Stimulated activated CD4-positive, alpha-beta T cell treated with anti-CD3 and anti-CD28 coated beads, Interleukin-4, amount 100 ng/mL, for 1 hour (primary cell): ENCODE measurements around the gene DCP2.

Experiments used
- DNase-seq: peaks from one replicate; pipeline ENCODE4 v3.0.0-alpha.2; 2020

DCP2 gene

DNA sequence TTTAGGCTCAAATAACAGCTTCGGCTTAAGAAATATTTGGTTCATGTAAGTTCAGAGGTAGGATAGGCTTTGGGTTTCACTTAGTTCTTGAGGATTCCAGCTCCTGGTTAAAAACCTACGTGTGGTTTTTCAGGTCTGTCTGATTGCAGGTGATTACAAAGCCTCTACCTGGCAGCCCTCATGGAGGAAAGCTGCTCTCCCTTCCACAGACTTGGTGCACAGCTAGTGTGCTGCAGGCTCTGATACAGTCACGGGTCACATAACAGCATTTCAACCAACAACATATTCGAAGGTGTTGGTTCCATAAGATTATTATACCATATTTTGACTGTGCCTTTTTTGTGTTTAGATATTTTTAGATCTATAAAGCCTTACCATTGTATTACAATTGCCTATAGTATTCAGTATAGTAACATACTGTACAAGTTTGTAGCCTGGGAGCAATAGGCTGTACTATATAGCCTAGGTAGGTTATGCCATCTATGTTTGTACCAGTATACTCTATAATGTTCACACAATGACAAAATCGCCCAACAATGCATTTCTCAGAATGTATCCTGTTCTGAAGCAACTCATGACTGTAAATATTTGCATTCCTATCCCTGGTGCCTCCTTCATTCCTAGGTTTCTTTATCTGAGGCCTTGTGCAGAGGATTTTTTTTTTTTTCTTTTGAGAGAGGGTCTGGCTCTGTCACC, 8.0 kb upstream of the DCP2 start:
- DNase-seq: no peak

DNA sequence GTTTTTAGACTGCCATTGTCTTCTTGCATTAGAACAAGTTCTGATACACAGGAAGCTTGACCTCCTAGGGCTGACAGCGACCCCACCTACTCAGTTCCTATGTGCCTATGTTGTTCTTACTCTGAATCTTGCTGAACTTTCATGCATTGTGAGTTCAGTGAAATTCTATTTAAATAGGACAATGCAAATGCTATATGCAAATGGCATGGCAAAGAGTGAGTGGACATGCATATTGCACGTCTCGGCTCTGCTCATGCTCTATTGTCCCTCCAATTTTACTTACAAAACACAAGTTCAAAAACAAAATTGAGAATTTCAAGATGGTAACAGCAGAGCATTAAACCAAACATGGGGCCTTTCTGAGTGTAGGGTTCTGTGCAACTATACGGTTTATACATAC, 5.3 kb upstream of the DCP2 start:
- no peak for DNase-seq

DNA sequence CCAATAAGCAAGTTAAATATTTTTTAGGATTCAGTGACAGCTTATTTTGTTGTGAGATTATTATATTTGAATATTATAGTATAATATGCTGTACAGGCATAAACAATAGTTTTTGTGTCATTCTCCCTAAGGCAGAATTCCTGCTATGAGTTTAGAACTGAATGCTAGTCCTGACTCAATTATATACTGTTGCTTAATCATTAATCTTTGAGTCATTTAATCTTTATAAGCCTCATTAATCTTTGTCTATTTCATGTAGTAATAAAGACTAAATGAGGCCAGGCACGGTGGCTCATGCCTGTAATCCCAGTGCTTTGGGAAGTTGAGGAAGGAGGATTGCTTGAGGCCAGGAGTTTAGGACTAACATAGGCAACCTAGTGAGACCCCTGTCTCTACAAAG, 3.6 kb upstream of the DCP2 start:
- no peak for DNase-seq

DNA sequence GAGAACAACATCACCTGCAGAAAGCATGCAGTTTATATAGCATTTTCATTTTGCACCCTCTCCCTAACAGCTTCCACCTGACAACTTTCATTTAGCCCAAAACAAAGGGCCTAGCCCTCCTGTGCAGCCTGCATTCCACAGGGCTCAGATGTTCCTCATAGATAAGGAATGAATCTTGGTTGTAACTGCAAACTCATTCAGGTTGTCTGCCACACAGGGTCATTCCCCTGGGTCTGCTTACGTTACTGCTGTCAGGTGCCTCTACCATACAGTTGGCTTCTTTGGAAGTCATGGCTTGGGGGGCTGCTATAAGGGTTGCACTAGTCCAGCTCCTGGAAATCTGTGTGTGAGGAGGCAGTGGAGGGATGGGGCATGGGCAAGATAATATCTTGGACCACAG, 2.7 kb upstream of the DCP2 start:
- no peak for DNase-seq

DNA sequence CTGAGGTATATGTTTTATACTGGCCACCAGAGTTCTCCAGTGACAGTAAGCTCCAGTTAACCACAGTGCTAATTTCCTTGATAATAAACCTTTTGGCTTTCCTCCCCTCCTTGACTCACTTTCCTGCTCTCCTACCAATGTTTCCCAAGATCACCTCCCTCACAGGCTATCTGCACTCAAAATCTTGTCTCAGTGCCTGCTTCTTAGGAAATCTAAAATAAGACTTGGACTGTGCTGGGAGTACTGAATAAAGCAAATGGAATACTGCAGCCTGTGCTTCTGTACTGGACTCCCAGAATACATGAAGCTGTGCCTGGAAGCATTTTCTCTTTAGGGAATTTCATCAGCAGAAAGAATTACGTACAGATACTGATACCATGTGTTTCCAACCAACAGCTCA, 1.7 kb upstream of the DCP2 start:
- DNase-seq: no peak

DNA sequence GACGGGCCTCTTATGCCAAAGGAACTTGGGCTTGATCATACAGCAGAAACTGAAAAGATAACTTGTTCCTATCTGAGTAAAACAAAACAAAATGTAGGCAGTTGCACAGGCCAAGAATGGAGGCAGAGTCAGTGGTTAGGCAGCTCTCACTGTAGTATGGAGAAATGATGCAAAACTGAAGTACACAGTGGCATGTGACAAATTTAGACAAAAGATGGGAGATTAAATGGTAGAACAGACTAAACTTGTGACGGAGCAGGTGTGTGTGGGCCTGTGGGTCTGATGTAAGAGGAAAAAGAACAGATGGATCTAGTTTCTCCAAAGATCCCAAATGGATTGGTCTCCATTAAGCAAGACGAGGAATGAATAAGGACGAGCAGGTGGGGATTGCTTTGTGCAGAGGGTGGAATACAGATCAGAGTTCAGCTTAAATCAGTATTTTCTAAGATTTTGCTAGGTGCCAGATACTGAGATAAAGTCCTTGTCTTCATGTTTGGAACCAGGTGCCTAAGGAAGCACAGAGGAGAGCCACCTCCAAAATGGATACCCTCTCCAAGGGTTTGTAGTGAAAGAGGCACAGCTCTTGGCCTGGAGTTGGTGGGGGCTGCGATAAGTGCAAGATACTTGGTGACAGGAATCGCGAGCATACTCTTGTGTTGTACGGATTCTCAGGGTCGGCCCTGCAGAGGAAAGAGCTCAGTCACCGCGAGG, 722 bp upstream of the DCP2 start:
- DNase-seq: no peak

DNA sequence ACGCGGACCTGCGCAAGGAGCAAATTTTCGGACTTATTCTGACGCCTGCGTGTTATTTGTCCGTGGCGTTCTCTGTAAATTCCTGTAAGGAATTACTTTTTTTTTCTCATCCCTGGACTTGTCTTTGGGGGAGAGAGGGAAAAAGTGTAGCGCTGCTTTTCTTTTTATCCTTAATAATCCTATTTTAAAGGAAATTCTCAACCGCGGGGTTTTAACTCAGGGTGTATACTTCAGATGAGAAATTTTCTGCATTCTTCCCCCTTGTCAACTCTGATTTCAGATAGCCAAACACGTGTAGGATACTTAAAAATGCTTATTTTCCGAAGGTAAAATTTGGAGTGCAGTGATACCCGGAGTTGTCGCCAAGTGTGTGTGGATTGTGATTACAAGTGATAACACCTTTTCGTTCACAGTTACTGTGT, 853 bp downstream of the DCP2 start:
- DNase-seq: no peak

DNA sequence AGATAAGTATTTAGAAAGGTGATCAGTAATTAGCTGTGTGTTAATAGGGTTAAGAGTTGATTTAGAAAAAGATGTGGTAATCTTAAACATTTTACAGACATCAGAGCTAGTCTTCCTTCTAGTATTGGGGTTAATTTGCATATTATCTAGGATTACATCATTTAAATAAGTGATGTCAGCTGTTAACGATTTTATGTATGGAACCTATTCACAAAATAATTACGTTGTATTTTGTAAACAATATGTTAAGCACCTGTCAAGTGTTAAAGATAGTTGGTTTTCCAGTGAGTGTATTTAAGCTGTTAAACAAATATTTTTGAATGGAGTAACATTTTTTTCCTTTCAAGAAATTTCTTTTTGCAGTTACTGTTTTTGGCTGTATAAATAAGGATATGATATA, 2.2 kb downstream of the DCP2 start:
- no peak for DNase-seq

DNA sequence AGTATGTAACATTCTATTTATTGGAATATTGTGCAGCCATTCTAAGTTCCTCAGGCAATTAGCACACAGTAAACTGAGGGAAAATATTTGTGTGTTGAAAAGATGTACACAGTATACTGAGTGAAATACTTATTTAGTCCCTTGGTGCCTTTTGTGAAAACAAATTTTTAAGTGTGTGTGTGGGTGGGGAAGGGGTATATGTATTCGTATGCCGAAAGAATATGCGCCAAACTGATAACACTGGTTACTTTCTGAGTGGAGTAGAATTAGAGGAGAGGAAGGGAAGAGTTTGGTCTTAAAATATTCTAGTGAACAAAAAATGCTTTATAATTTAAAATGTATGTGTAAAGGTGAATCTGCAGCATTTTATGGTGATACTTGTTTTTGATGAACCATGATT, 3.1 kb downstream of the DCP2 start:
- DNase-seq: no peak

DNA sequence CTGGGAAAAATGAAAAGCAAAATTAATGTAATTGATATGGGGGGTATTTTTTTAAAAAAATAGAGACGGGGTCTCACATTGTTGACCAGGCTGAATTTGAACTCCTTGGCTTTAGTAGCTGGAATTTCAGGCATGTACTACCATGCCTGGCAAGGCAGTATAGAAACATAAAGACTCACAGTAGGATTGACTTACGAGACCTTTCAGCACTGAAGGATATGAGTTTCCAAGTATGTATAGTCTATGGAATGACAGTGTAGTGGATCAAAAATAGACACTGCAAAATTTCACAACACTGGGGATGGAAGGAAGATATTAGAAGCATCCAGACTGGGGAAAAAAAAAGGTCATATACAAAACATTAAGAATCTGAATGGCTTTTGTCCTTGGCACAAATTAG, 6.8 kb downstream of the DCP2 start:
- DNase-seq: no peak

DNA sequence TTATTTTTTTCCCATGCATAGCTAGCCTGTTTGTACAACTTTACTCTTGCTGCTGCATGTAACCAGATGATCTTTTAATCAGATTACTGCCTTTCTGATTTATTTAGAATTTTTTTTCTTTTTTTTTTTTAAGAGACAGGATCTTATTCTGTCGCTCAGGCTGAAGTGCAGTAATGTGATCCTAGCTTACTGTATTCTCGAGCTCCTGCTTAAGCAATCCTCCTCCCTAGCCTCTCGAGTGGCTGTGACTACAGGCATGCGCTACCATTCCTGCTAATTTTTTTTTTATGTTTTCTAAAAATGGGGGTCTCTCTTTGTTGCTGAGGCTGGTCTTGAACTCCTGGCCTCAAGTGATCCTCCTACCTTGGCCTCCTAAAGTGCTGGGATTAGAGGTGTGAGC, 9.6 kb downstream of the DCP2 start:
- no peak for DNase-seq

DNA sequence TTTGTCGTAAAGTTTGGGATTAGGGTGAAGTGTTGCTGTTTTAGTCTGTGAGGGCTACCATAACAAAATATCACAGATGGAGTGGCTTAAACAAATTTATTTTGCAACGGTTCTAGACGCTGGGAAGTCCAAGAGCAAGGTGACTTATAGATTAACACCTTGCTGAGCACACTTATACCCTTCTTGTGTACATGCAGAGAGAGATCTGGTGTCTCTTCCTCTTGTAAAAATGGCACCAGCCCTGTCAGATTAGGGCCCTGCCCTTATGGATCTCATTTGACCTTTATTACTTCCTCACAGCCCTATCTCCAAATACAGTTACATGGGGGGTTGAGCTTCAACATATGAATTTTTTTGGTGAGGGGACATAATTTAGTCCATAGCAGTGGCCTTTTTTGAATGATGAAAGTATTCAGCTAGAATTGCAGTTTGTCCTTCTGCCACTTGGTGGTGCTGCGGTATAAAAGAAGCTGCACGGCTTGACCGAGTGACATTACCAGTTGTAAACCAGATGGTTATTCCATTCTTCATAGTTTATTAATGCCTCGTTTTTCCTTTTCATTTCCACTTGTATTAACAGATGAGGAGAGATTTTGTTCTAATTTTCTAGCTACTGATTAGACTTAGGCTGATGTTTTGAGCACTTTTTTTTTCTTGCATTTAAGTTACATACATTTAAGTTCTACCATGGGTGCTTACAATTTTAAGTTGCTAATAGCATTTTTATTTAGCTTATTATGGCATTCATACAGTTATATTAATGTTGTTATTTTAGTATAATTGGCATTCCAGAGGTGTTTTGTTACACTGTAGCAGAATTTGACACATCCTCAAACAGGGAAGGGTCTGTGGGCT, 19.4 kb downstream of the DCP2 start:
- peak; percentile 73 for DNase-seq

DNA sequence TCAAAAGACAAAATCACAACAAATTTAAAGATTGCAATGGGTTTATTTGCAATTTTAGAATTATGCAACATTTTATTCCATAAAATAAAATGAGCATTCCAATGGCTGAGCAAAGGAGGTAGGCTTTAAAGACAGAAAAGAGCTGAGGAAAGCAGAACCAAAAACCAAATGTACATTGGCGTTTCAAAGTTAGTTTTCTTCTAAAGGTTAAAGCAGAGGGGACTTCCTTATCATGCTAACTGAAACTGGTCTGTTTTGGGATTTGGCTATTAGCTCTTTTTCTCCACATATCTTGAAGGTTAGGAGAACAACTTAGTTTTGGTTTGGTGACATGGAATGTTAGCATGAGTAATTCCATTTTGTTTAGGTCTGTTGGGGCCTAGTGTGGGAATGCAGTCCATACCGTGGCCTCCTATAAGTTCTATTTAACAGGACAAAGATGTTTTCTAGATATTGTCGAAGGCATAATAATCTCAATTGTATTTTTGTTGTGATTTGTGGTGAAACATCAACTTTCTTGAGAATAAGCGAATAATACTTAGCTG, 20.3 kb downstream of the DCP2 start:
- DNase-seq: no peak

DNA sequence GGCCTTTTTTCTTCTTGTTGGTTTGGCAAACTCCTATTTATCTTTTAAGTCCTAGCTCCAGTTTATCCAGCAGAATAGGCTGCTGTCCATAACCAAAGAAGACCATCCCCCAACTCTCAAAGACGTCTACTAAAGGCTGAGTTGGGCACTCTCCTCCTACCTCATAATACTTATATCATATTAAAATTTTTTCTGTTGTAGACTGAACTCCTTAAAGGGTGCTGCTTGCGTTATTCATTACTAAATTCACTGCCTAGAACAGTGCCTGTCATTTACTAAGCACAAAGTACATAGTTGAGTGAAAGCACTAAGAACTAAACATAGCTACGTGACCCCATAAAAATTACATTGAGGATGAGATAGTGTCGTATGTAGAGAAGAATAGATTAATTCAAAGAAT, 21.7 kb downstream of the DCP2 start:
- DNase-seq: no peak

DNA sequence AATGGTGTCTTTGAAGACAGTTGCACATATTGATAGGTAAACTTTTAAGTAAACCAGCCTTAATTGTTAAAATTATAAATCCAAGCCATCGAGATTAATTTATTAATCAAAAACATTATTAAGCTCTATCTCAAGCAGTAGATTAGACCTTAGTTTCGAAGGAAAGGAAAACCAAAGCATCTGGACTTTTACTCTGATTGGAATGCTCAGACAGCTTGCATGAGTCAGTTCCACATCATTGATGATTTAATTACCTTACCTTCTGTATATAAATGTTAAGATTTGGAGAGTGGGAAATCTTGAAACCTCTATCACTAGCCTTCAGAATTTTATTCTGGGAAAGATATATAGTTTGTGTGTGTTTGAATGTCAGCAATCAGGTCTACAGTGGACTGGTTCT, 23.9 kb downstream of the DCP2 start:
- no peak for DNase-seq

DNA sequence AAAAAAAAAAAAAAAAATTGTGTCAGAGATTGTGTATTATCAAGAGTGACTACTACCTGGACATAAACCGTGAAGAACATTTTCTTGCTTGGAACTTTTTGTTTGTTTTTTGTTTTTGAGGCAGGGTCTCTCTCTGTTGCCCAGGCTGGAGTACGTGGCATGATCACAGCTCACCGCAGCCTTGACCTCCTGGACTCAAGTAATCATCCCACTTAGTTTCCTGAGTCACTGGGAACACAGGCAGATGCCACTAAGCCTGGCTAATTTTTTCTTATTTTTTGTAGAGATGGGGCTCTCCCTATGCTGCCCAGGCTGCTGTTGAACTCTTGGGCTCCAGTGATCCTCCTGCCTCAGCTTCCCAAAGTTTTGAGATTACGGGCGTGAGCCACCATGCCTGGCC, 25.8 kb downstream of the DCP2 start:
- DNase-seq: no peak

DNA sequence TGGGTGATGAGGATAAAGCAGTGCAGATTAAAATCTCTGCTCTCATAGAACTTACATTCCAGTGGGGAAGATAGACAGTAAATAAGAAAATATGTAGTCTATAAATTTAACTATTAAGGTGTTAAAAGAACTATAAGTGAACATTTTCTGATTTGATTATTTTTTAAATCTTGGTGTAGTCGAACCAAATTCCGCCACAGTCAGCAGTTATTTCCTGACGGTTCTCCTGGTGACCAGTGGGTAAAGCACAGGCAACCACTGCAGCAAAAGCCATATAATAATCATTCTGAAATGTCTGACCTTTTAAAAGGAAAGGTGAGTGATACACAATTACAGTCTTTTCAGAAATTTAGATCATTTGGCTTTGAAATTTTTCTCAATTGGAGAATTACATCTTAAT, 27.2 kb downstream of the DCP2 start:
- no peak for DNase-seq

DNA sequence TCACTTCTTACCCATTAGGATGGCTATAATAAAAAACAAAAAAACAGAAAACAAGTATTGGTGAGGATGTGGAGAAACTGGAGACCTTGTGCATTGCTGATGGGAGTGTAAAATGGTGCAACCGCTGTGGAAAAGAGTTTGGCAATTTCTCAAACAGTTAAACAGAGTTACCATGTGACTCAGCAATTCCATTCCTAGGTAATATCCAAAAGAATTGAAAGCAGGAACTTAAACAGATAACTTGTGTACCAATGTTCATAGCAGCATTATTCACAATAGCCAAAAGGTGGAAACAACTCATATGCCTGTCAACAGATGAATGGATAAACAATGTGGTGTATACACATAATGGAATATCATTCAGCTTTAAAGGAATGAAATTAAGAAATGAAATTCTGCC, 28.9 kb downstream of the DCP2 start:
- no peak for DNase-seq

DNA sequence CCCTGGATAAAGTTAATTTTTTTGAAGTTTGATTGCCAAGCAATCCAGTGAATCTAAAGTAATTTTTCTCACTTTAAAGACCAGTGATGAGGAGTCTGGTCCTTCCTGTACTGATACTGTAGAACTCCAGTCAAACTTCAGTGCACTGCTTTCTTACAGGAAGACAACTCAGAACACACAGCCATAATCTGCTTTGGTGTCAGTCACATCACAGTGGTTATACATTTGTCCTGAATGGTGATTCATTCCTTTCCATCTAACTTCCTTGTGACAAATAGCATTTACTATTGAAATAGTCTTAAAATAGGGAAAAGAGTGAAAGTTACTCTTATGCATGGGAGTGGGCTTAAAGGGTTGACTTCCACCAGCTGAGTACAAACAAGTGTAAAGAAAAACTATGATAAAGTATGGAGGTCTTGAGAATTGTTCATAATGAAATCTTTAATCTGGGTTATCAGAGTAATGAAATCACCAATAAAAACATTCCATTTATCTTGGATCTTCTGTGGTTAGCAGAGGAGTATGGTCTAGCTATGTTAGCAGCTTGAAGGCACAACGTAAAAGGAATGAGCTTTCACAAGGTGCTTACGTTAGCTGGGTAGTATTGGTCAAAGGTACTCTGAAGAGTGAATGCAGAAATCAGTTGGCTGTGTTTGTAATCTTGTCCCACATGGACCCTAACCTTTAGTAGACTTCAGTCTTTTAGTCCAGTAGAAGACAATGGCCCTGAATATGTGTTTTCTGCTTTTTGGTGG, 41.5 kb downstream of the DCP2 start:
- no peak for DNase-seq

DNA sequence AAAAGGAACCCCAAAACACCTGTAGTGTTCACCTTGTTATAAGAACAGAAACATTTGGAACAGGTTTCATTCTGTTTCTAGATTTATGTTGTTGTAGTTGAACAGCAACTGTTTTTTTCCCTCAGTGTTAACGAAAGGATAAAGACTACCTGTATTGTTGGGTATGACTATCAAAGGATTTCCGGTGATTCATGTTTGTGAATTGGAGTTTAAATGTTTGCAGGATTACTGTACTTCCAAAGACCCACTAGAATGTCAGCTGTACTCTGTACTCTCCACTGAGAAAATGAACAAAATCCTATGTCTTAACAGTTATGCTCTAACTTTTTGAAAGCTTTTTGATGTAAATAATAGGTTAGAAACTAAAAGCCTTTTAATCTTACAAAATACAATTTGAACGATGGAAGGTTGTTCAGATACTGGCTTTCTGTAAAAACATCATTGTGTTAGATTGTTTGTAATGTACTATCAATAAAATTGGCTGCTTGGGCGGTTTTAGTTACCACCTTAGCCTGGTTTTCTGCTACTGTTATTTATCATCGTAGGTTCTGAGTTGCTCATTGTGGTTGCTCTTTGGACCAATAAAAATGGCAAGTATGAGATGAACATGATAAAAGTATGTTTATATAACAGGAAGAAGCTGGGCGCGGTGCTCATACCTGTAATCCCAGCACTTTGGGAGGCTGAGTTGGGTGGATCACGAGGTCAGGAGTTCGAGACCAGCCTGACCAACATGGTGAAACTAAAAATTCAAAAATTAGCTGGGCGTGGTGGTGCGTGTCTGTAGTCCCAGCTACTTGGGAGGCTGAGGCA, 44.1 kb downstream of the DCP2 start:
- DNase-seq: no peak

DNA sequence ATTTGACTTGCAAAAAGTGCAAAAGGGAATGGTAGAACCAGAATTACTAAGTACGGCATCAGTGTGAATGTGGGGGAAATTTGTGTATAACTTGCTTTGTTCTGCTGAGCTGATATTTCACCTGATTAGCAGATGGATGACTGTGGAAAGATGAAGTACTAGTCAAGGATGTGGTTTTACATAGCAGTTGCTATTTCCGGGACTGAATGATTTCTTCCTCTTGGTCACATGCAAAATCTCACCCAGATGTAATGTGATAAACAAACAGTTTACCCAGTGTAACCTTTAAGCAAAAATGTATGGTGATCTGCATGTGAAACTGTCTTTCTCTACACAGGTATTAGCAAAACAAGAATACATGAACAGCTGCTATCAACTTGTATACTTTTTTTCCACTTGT, 46.1 kb downstream of the DCP2 start:
- no peak for DNase-seq

DNA sequence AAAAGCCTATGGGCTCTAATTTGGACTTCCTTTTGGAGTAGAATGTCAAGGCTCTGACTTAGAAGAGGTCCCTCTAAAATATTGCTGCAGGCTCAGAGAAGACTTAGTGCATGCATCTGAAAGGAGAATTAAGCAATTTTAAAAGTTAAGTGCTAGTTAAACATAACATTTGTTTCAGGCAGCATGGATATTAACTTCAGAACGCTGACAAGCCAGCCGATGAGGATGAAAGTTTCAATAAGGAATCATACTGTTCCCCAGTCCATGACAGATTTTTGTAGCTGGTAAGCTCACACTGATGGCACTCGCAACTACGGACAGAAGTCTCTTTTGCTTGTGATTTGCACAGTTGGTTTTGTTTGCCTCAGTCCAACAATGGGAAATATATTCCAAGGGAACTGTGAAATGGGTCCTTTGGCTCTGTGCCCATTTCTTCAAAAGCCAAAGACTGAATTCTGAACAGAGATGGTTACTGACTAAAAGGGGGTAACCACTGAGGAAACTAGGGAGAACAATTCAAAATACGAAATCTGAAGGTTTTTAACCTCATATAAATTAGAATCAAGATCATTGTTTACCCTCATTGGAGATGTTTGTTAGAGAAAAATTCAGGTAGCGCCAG, 47.6 kb downstream of the DCP2 start:
- DNase-seq: no peak
